GM21529 (cell line): ENCODE data around the gene TSPYL6.
"Not testable (repeated sequence)": the region's sequence is repeated elsewhere in the genome, so short reads cannot be mapped to it uniquely, and the experiment has no call there.

Experiments used
- ATAC-seq: cut with Tn5 transposase; IDR thresholded peaks from one replicate; pipeline ENCODE4 v1.9.1; 2021; ENCODE audit not compliant: unreplicated experiment

Gene TSPYL6

DNA sequence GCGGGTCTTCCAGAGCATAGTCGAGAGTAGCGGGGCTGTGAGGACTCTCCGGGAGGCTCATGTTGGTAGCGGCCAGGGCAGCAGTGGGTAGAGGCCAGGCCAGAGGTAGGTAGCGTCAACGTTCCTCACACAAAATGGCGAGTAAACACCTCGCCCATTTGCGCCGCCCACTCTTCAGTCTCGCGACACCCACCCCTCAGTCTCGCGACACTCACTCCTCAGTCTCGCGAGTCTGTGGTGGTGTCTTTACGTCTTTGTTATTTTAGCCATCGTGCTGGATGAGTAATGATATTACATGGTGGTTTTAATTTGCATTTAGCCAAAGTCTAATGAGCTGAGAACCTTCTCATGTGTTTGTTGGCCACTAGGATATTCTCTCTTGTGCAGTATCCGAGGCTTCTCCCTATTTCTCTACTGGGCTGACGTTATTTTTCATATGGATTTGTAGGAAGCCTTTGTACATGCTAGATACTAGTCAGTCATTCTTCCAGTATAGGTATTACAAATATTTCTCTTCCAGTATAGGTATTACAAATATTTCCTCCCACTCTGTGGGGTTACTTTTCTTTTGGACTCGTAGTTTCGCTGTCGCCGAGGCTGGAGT is at the start of gene TSPYL6:
TSPYL6 (minus strand) TSS at position 139 of the 604 bp plus-strand sequence; CDS start at position 61, 78 bp downstream.
- no peak for ATAC-seq

- no peak for ATAC-seq
Measured at GRCh38 chr2:54303631-54304030, 47.6 kb upstream of the TSPYL6 start.

- ATAC-seq: no peak
Measured at GRCh38 chr2:54298514-54298913, 42.5 kb upstream of the TSPYL6 start.

- ATAC-seq: no peak
Measured at GRCh38 chr2:54295911-54296310, 39.9 kb upstream of the TSPYL6 start.

DNA sequence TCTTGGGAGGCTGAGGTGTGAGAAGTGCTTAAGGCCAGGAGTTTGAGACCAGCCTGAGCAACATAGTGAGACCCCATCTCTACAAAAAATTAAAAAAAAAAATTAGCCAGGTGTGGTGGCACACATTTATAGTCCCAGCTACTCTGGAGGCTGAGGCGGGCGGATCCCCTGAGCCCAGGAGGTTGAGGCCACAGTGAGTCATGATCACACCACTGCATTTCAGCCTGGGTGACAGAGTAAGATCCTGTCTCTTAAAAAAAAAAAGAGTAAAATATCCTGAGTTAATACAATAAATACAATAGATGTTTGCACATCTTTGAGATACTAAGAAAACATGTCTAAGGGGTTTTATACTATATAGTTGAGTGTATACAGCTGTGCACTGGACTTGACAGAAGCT is 38.6 kb upstream of the TSPYL6 start:
- not testable (repeated sequence) for ATAC-seq

GRCh38 chr2:54290356-54291025 is 34.5 kb upstream of the TSPYL6 start:
- no peak for ATAC-seq

DNA sequence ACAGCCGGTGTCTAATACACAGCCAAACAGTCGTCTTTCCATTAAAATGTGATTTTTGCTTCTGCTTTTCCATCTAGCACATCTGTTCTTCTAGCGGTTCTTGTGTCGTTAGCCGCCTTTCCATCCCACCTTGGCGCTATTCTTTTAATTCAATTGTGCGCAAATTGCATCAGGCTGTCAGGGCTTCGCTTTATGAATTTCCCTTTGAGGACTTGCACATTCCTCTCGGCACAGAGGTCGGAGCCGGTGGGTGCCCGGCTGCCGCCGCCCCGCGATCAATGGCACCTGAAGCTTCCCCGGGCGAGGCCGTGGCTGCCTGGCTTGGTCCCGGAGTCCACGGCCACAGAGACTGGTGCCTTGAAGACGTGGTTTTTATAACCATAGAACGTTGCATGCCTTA is 33.9 kb upstream of the TSPYL6 start:
- no peak for ATAC-seq

GRCh38 chr2:54287532-54287931 is 31.5 kb upstream of the TSPYL6 start:
- no peak for ATAC-seq

GRCh38 chr2:54285451-54285850 is 29.4 kb upstream of the TSPYL6 start:
- ATAC-seq: no peak

- no peak for ATAC-seq
Measured at GRCh38 chr2:54284826-54285225, 28.8 kb upstream of the TSPYL6 start.

- no peak for ATAC-seq
Measured at GRCh38 chr2:54279385-54279784, 23.4 kb upstream of the TSPYL6 start.

DNA sequence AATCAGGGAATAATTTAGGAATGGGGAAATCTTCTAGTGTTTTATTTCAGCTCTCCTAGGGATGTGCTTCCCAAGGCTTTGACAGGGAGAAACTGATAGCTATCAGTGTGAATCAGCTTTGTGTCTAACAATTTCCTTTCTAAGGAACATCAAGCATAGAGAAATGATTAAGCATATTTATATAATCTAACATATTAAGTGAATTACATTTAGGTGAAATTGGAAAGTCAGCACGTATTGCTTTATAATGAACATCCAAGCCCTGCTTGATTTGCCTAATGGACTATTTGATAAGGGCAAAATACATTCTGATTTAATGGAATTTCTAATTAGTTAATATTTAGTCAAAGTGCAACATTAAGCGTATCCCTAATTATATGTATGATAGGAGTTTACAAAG is 19.5 kb upstream of the TSPYL6 start:
- no peak for ATAC-seq

DNA sequence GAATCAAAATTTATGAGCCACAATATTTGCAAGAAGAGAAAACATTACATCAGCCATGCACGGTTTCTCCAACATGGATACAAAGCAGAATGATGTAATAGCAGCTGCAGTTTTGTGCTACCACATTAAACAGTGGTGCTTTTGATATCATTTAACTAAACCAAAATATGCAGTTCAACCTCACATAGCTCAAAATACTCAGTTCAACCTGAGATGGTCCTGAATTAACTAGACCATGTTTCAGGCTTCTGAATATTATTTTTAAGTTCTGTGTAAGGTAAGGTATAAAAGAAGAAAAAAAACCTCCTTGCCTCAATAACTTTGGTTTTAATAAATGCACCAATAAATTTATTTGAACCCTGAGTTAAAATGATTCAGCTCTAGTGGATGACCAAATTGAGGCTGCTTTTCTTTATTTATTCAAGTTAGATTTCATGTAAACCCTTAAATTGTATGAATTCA is 18.8 kb upstream of the TSPYL6 start:
- no peak for ATAC-seq

DNA sequence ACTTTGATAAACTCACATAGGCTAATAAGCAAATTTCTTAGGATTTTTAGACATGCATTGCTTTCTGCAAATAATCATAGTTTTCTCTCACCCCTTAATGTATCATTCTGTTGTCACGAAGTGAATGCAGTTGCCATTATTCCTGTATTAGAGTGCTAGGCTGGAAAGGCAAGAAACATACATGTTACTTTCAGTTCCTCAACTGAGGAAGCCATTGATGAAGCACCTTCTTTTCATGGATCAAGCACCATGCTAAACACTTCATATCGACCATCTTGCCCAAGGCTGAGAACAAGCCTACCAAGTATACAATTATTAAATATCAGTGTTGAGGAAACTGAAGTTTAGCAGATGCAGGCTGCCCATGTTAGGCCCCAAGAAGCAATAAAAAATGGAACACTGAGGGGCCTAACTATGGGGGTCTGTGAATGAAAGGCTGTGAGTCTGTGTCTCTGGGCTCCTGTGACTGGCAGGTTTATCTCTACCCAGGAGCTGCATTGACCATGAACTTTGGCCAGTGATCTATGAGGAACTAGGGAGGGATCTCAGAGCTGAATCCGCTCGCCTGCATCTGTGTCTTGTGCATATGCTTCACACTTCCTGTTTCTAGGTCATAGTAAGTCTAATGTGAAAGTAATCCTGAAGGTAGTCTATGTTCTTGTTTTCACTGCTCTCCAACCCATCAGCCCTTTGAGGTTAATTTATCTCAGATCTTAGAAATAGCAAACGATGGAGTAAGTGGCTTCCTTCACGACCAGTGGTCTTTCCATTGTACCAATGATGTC is 16.0 kb upstream of the TSPYL6 start:
- peak; percentile 95 for ATAC-seq

DNA sequence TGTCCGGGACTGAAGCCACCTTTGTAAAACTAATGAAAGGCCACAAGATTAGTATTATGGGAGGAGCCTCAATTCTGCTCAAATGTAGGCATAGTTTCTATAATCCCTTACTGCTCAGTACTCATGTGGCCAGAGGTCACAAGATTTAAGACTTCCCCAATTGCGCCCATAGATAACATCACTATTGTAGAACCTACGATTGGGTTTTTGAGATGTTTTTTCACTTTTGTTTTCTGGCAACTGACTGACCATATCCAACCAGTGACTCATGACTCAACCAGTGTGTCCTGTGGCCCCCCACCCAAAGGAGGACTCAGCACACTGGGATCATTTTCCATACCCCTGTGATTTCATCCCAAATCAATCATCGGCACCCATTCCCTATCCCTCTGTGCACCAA is 15.2 kb upstream of the TSPYL6 start:
- no peak for ATAC-seq

DNA sequence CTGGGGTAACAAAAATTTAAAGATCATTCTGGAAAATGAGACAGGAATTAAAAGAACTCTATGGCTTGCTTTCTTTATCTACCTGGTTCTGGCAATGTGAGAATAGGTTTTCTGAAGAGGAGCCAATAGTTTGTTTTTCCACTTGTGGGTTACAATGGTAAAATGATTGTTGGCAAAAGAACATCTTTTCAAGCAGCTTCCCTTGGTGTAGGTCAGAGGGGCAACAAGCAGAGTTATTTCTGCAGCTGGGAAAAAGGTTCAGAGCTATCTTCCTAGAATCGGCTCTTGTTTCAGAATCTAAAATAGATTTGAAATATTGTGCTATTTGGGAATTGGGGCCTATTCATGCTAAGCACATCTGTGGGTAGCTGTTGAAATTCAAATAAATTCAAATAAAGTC is 11.5 kb upstream of the TSPYL6 start:
- ATAC-seq: no peak

GRCh38 chr2:54265081-54265480 is 9.1 kb upstream of the TSPYL6 start:
- not testable (repeated sequence) for ATAC-seq

- no peak for ATAC-seq
Measured at GRCh38 chr2:54262015-54262765, 6.2 kb upstream of the TSPYL6 start.

- ATAC-seq: no peak
Measured at GRCh38 chr2:54261537-54261936, 5.5 kb upstream of the TSPYL6 start.

- ATAC-seq: no peak
Measured at GRCh38 chr2:54260241-54260595, 4.2 kb upstream of the TSPYL6 start.
